GM18520 (cell line): ENCODE data around the gene ZNF770.
A peak's percentile ranks its signal among the peaks of the same experiment; 100 is the strongest.
"Not testable (repeated sequence)": the region's sequence is repeated elsewhere in the genome, so short reads cannot be mapped to it uniquely, and the experiment has no call there.

Source experiments
- ATAC-seq: cut with Tn5 transposase; IDR thresholded peaks from one replicate; pipeline ENCODE4 v1.9.1; 2021; ENCODE audit not compliant: unreplicated experiment

The ZNF770 gene

GRCh38 chr15:34976073-34976472, 12.0 kb downstream of the ZNF770 start:
- no peak for ATAC-seq

GRCh38 chr15:34973512-34973911, 14.6 kb downstream of the ZNF770 start:
- ATAC-seq, result no peak

GRCh38 chr15:34970098-34970643, 17.9 kb downstream of the ZNF770 start:
- not testable (repeated sequence) for ATAC-seq

GRCh38 chr15:34969340-34970097, 18.6 kb downstream of the ZNF770 start, which contains the start of gene AQR:
AQR (minus strand) TSS chr15:34969742; CDS start chr15:34969613, 129 bp downstream.
- ATAC-seq, result peak; percentile 97

- ATAC-seq, result no peak
Observed at GRCh38 chr15:34964277-34964676, 23.8 kb downstream of the ZNF770 start.

GRCh38 chr15:34953851-34954250, 34.2 kb downstream of the ZNF770 start:
- ATAC-seq, result no peak

GRCh38 chr15:34952481-34952880, 35.6 kb downstream of the ZNF770 start:
- ATAC-seq, result no peak

- no peak for ATAC-seq
Observed at GRCh38 chr15:34951993-34952392, 36.1 kb downstream of the ZNF770 start.

- ATAC-seq, result no peak
Observed at GRCh38 chr15:34944936-34945335, 43.2 kb downstream of the ZNF770 start.

GRCh38 chr15:34943711-34944110, 44.4 kb downstream of the ZNF770 start:
- no peak for ATAC-seq

- ATAC-seq, result not testable (repeated sequence)
Observed at GRCh38 chr15:34943264-34943663, 44.8 kb downstream of the ZNF770 start.

GRCh38 chr15:34942363-34942762, 45.7 kb downstream of the ZNF770 start:
- ATAC-seq, result no peak

GRCh38 chr15:34941831-34942230, 46.3 kb downstream of the ZNF770 start:
- no peak for ATAC-seq

GRCh38 chr15:34941185-34941698, 46.8 kb downstream of the ZNF770 start:
- no peak for ATAC-seq

- ATAC-seq, result no peak
Observed at GRCh38 chr15:34933432-34933975, 54.6 kb downstream of the ZNF770 start.

GRCh38 chr15:34928349-34928748, 59.7 kb downstream of the ZNF770 start:
- ATAC-seq, result not testable (repeated sequence)
